Caki2 (cell line): ENCODE results near the gene JUND. TPM values are rescaled to one million over a fixed set of nuclear protein-coding genes. Genes with fewer than 3 reads are reported as not detected.

Source experiments
- DNase-seq: peaks from one replicate; pipeline ENCODE4 v3.0.0-alpha.2; 2015; ENCODE audit warnings: low read depth
- in situ Hi-C: cut with HindIII; loops from 2 replicates; pipeline ENCODE4 v1.10.0; 2016; ENCODE audit warnings: low sequenced_read_pairs, low pct_unique_long_range_greater_than_20kb, mixed read lengths
- total RNA-seq: library from RNA; depleted of rRNA; stranded (reverse); fragments of >200 nt; shearing (Covaris generic); gene quantifications from 2 replicates; pipeline ENCODE4 v1.2.3, GENCODE V29; 2014; ENCODE audit warnings: low replicate concordance

The JUND gene
- total RNA-seq, 1 experiment from 2014 or later: 120 TPM

- in situ Hi-C loops: no loop called here
- DNase-seq: no peak
Measured at GRCh38 chr19:18279266-18279515, 2.2 kb downstream of the JUND start.

- in situ Hi-C loops: no loop called here
- no peak for DNase-seq
Measured at GRCh38 chr19:18278521-18279265, 2.7 kb downstream of the JUND start.

GRCh38 chr19:18274781-18275356 is 6.6 kb downstream of the JUND start:
- peak; percentile 78 for DNase-seq
- in situ Hi-C loops: no loop called here

GRCh38 chr19:18274219-18274780 is 7.1 kb downstream of the JUND start, which contains the start of gene IQCN:
TSS of gene IQCN (minus strand) at chr19:18274452. CDS start at chr19:18269478, 4,974 bp downstream.
- in situ Hi-C loops: no loop called here
- DNase-seq: no peak

- DNase-seq: no peak
- in situ Hi-C loops: no loop called here
Measured at GRCh38 chr19:18273561-18274218, 7.7 kb downstream of the JUND start.

GRCh38 chr19:18271433-18271841 is 10.0 kb downstream of the JUND start:
- DNase-seq: no peak
- in situ Hi-C loops: no loop called here

- no peak for DNase-seq
- in situ Hi-C loops: no loop called here
Measured at GRCh38 chr19:18270326-18270725, 11.1 kb downstream of the JUND start.

- DNase-seq: no peak
- in situ Hi-C loops: no loop called here
Measured at GRCh38 chr19:18269070-18269723, 12.2 kb downstream of the JUND start.

GRCh38 chr19:18266771-18267686 is 14.4 kb downstream of the JUND start:
- no peak for DNase-seq
- in situ Hi-C loops: no loop called here

- in situ Hi-C loops: no loop called here
- no peak for DNase-seq
Measured at GRCh38 chr19:18265582-18265981, 15.8 kb downstream of the JUND start.

- in situ Hi-C loops: no loop called here
- no peak for DNase-seq
Measured at GRCh38 chr19:18264971-18265540, 16.4 kb downstream of the JUND start.

GRCh38 chr19:18264137-18264854 is 17.1 kb downstream of the JUND start:
- no peak for DNase-seq
- in situ Hi-C loops: no loop called here

GRCh38 chr19:18263324-18264136 is 17.9 kb downstream of the JUND start:
- DNase-seq: no peak
- in situ Hi-C loops: no loop called here

GRCh38 chr19:18262917-18263316 is 18.5 kb downstream of the JUND start:
- DNase-seq: no peak
- in situ Hi-C loops: no loop called here

- in situ Hi-C loops: no loop called here
- DNase-seq: no peak
Measured at GRCh38 chr19:18262144-18262543, 19.3 kb downstream of the JUND start.

- DNase-seq: no peak
- in situ Hi-C loops: no loop called here
Measured at GRCh38 chr19:18261474-18261873, 19.9 kb downstream of the JUND start.
